ENCODE measurements around the gene ARHGEF17. TPM values are rescaled to one million over a fixed set of nuclear protein-coding genes. Genes with fewer than 3 reads are reported as not detected.

ARHGEF17 gene
- total RNA-seq, 1 experiment from 2014 or later, result 24.0 TPM

- H3K36me3 ChIP-seq (ENCODE audit: insufficient read depth, low read length, poor library complexity, severe bottlenecking), result no peaks in the 10 kb centered on the region
- TF ChIP-seq EZH2 (IDR thresholded peaks at IDR 0.05; ENCODE audit: borderline replicate concordance, low read depth, low read length, poor library complexity, severe bottlenecking), result no peak
- TF ChIP-seq, protein P1, sequence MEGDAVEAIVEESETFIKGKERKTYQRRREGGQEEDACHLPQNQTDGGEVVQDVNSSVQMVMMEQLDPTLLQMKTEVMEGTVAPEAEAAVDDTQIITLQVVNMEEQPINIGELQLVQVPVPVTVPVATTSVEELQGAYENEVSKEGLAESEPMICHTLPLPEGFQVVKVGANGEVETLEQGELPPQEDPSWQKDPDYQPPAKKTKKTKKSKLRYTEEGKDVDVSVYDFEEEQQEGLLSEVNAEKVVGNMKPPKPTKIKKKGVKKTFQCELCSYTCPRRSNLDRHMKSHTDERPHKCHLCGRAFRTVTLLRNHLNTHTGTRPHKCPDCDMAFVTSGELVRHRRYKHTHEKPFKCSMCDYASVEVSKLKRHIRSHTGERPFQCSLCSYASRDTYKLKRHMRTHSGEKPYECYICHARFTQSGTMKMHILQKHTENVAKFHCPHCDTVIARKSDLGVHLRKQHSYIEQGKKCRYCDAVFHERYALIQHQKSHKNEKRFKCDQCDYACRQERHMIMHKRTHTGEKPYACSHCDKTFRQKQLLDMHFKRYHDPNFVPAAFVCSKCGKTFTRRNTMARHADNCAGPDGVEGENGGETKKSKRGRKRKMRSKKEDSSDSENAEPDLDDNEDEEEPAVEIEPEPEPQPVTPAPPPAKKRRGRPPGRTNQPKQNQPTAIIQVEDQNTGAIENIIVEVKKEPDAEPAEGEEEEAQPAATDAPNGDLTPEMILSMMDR (conservative IDR thresholded peaks at IDR 0.05; ENCODE audit: low read depth, low read length), result peak; percentile 87
- H3K27me3 ChIP-seq (replicated peaks; ENCODE audit: insufficient read depth, low read depth, low read length, poor library complexity), result no peaks in the 10 kb centered on the region
- H3K4me3 ChIP-seq (ENCODE audit: low read depth, low read length, poor library complexity, severe bottlenecking), result peak within 1 kb of the TSS; percentile 98
- DNase-seq (ENCODE audit: low spot score), result peak; percentile 97
- intact Hi-C loops (cut with micrococcal nuclease; ENCODE audit: unreplicated experiment), result no loop called here
- BruUV-seq (replicated peaks), result no TSS peak
- peaks cover 14% of the 10 kb centered on the region for H3K4me1 ChIP-seq (ENCODE audit: insufficient read depth, low read length, poor library complexity, severe bottlenecking)
- ChIA-PET POLR2A (ENCODE audit: low non-redundant PET) (no interaction called here), CTCF (no interaction called here)
- H3K9me3 ChIP-seq (ENCODE audit: low read depth, low read length, poor library complexity, severe bottlenecking), result no peaks in the 10 kb centered on the region
- peak within 1 kb of the TSS; percentile 91 for H3K27ac ChIP-seq (ENCODE audit: low read depth, low read length, poor library complexity, severe bottlenecking)
Observed at GRCh38 chr11:73376160-73376802, 68.2 kb downstream of the ARHGEF17 start, which contains the start of gene RELT. Gene RELT (plus strand): TSS chr11:73376399. CDS start chr11:73389137, 12,738 bp downstream.

GRCh38 chr11:73376803-73377629 lies 68.9 kb downstream of the ARHGEF17 start:
- peaks cover 14% of the 10 kb centered on the region for H3K4me1 ChIP-seq (ENCODE audit: insufficient read depth, low read length, poor library complexity, severe bottlenecking)
- POLR2A ChIA-PET (ENCODE audit: low non-redundant PET), result no interaction called here
- intact Hi-C loops (cut with micrococcal nuclease; ENCODE audit: unreplicated experiment), result no loop called here
- no peak for DNase-seq (ENCODE audit: low spot score)
- H3K36me3 ChIP-seq (ENCODE audit: insufficient read depth, low read length, poor library complexity, severe bottlenecking), result no peaks in the 10 kb centered on the region
- no peak for TF ChIP-seq EZH2 (IDR thresholded peaks at IDR 0.05; ENCODE audit: borderline replicate concordance, low read depth, low read length, poor library complexity, severe bottlenecking)
- TF ChIP-seq, protein P1 (conservative IDR thresholded peaks at IDR 0.05; ENCODE audit: low read depth, low read length), result no peak
- H3K4me3 ChIP-seq (ENCODE audit: low read depth, low read length, poor library complexity, severe bottlenecking), result peak overlapping the region; percentile 98
- CTCF ChIA-PET, result no interaction called here
- H3K27me3 ChIP-seq (replicated peaks; ENCODE audit: insufficient read depth, low read depth, low read length, poor library complexity), result no peaks in the 10 kb centered on the region
- BruUV-seq (replicated peaks), result no TSS peak
- peak overlapping the region; percentile 91 for H3K27ac ChIP-seq (ENCODE audit: low read depth, low read length, poor library complexity, severe bottlenecking)
- no peaks in the 10 kb centered on the region for H3K9me3 ChIP-seq (ENCODE audit: low read depth, low read length, poor library complexity, severe bottlenecking)

DNA sequence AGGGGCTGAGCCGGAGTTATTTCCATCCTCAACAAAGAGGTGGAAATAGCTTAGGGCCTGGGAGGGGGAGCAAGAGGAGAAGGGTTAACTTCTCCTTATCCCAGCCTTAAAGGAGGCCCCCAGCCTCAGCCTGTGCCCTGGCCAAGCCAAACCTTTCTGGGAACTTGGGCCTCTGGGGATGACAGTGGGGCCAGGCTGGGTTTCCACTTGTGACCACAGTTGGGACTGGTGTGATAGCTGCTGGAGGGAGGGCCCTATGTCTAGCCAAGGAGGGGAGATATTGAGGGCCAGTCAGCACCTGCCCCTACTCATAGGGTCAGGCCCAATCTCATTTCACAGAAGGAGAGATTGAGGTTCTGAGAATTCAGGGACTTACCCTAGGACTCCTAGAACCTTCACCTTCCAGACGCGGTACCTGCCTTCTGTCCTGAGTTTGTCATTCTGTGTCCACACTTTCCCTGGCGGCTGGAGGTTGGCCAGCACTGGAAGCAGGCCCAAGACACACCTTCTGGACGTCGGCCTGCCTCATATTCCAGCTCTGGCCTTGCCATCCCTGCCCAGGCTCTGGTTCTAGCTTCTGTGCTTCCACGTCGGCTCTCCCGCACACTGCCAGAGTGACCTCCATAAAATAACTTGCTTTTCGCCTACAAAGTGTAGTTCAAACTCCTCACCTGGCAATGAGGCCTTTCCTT lies 71.3 kb downstream of the ARHGEF17 start:
- TF ChIP-seq, protein P1 (conservative IDR thresholded peaks at IDR 0.05; ENCODE audit: low read depth, low read length), result no peak
- no peak for TF ChIP-seq EZH2 (IDR thresholded peaks at IDR 0.05; ENCODE audit: borderline replicate concordance, low read depth, low read length, poor library complexity, severe bottlenecking)
- no peaks in the 10 kb centered on the region for H3K9me3 ChIP-seq (ENCODE audit: low read depth, low read length, poor library complexity, severe bottlenecking)
- ChIA-PET POLR2A (ENCODE audit: low non-redundant PET) (no interaction called here), CTCF (interaction anchor here (0.7 to 1.1 kb wide), 2 partner anchors 19 to 90 kb away, joined by 3 to 4 read pairs; no protein-coding TSS in a partner anchor)
- H3K4me1 ChIP-seq (ENCODE audit: insufficient read depth, low read length, poor library complexity, severe bottlenecking), result peaks cover 31% of the 10 kb centered on the region
- intact Hi-C loops (cut with micrococcal nuclease; ENCODE audit: unreplicated experiment), result no loop called here
- H3K27ac ChIP-seq (ENCODE audit: low read depth, low read length, poor library complexity, severe bottlenecking), result no peak overlapping the region
- no TSS peak for BruUV-seq (replicated peaks)
- H3K36me3 ChIP-seq (ENCODE audit: insufficient read depth, low read length, poor library complexity, severe bottlenecking), result no peaks in the 10 kb centered on the region
- H3K27me3 ChIP-seq (replicated peaks; ENCODE audit: insufficient read depth, low read depth, low read length, poor library complexity), result no peaks in the 10 kb centered on the region
- DNase-seq (ENCODE audit: low spot score), result no peak
- H3K4me3 ChIP-seq (ENCODE audit: low read depth, low read length, poor library complexity, severe bottlenecking), result no peak overlapping the region

Measured in A673 (cell line).